Kidney (tissue), 14 donors: Measurements from ENCODE around the gene CHAC1. TPM values are rescaled to one million over a fixed set of nuclear protein-coding genes. Genes with fewer than 3 reads are reported as not detected.

Experiments used
- DNase-seq, 5 donors: peaks; one replicate each; pipeline ENCODE4 v3.0.0-alpha.2; 2013 to 2020
- FAIRE-seq: peaks from 2 replicates; lab custom pipeline; 2012; peaks lifted over from hg19 to GRCh38; lab: Jason Lieb, UNC
- H3K27ac ChIP-seq, 2 donors: one replicate each; pipeline ENCODE4 v1.7.0; 2013; ENCODE audit warnings: low read depth in 2 of 2, low read length in 2 of 2, inconsistent platforms in 1 of 2
- H3K27me3 ChIP-seq: one replicate; pipeline ENCODE4 v1.7.1; 2013; ENCODE audit warnings: low read length, inconsistent platforms; ENCODE audit not compliant: control insufficient read depth, insufficient read depth
- H3K36me3 ChIP-seq, 3 donors: one replicate each; pipeline versions ENCODE4 v1.7.0 to v1.7.1; 2013; ENCODE audit warnings: low read length in 3 of 3, control low read depth in 1 of 3, inconsistent platforms in 1 of 3; ENCODE audit not compliant: insufficient read depth in 3 of 3, control insufficient read depth in 2 of 3
- H3K4me1 ChIP-seq, 3 donors: one replicate each; pipeline versions ENCODE4 v1.7.0 to v1.7.1; 2013; ENCODE audit warnings: low read length in 3 of 3, inconsistent platforms in 1 of 3, low read depth in 1 of 3; ENCODE audit not compliant: control insufficient read depth in 2 of 3, insufficient read depth in 2 of 3
- H3K4me3 ChIP-seq, 3 donors: one replicate each; pipeline versions ENCODE4 v1.7.0 to v1.8.1; 2013; ENCODE audit warnings: low read length in 3 of 3, control low read depth in 1 of 3, inconsistent platforms in 1 of 3
- H3K9ac ChIP-seq, 3 donors: one replicate each; pipeline versions ENCODE4 v1.7.0 to v1.7.1; 2013; ENCODE audit warnings: low read length in 3 of 3, control low read depth in 1 of 3, inconsistent platforms in 1 of 3
- H3K9me3 ChIP-seq, 3 donors: one replicate each; pipeline versions ENCODE4 v1.7.0 to v1.7.1; 2013; ENCODE audit warnings: low read length in 3 of 3, control low read depth in 1 of 3, inconsistent platforms in 1 of 3; ENCODE audit not compliant: control insufficient read depth in 2 of 3, insufficient read depth in 1 of 3
- intact Hi-C: fragments of 100-400 bp; cut with DNase I; formaldehyde crosslinking; loops from one replicate; pipeline ENCODE4 v1.11.1; 2022
- polyA plus RNA-seq: library from polyadenylated mRNA; stranded (reverse); fragments of 350-450 nt; fragmentation: Illumina TruSeq; extraction: RNeasy Lipid Tissue Mini Kit (QIAGEN cat#74804); gene quantifications from one replicate; pipeline ENCODE4 v1.2.3, GENCODE V29; 2014; ENCODE audit warnings: low read depth, low replicate concordance; ENCODE audit not compliant: insufficient read depth
- total RNA-seq: library from RNA; stranded (reverse); fragmentation: NEBNext Ultra II Directional; extraction: Animal tissue kit (Norgen Biotek cat#: 25700); gene quantifications from one replicate; pipeline ENCODE4 v1.2.1, GENCODE V29; 2021
- TF ChIP-seq, protein P1 (sequence below): IDR thresholded peaks from 3 replicates; pipeline ENCODE4 v1.5.1; 2012; ENCODE audit warnings: mild to moderate bottlenecking, moderate library complexity, borderline replicate concordance; ENCODE audit not compliant: insufficient read depth; ENCODE audit errors: extremely low read depth
- donor health status: control.
- donor health status: control.
- donor health status: control.
- donor health status: control.
- donor health status: control.
- donor health status: DM: yes; HTN: yes; CAD: no.
- donor health status: Normal renal cell carcinoma (clear cell type).

Gene CHAC1
- total and polyA plus RNA-seq, 2 donors from 2014 or later, result 4.7 to 21.1 TPM

DNA sequence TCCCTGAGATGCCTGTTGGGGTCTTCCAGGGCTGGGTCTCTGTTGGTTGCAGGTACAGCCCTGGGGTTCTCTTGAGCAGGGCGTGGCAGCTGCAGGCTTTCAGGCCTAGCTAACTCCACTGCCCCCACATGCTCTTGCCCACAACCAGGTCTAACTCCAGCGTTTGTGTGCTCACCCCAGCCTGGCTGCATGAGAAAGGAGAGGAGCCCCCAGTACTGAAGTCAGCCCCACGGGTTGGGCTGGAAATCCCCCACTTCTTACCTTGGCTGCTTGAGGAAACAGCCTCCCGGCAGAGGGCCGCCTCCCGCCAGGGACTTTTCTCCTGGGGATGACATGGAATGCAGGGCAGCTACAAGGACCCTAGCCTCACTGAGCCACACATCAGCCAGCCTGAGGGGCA, 40.8 kb upstream of the CHAC1 start:
- Histone ChIP-seq H3K27me3 (no peaks in the 10 kb centered on the region), H3K27ac (no peak overlapping the region), H3K4me3 (no peak overlapping the region), H3K4me1 (peaks cover 0 to 19% (median 9%) of the 10 kb centered on the region in 3 donors), H3K9me3 (no peaks in the 10 kb centered on the region), H3K36me3 (no peaks in the 10 kb centered on the region), H3K9ac (no peak overlapping the region)
- TF ChIP-seq, protein P1, sequence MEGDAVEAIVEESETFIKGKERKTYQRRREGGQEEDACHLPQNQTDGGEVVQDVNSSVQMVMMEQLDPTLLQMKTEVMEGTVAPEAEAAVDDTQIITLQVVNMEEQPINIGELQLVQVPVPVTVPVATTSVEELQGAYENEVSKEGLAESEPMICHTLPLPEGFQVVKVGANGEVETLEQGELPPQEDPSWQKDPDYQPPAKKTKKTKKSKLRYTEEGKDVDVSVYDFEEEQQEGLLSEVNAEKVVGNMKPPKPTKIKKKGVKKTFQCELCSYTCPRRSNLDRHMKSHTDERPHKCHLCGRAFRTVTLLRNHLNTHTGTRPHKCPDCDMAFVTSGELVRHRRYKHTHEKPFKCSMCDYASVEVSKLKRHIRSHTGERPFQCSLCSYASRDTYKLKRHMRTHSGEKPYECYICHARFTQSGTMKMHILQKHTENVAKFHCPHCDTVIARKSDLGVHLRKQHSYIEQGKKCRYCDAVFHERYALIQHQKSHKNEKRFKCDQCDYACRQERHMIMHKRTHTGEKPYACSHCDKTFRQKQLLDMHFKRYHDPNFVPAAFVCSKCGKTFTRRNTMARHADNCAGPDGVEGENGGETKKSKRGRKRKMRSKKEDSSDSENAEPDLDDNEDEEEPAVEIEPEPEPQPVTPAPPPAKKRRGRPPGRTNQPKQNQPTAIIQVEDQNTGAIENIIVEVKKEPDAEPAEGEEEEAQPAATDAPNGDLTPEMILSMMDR, result no peak
- FAIRE-seq (no peak), DNase-seq (no peak)
- intact Hi-C loops, result no loop called here

DNA sequence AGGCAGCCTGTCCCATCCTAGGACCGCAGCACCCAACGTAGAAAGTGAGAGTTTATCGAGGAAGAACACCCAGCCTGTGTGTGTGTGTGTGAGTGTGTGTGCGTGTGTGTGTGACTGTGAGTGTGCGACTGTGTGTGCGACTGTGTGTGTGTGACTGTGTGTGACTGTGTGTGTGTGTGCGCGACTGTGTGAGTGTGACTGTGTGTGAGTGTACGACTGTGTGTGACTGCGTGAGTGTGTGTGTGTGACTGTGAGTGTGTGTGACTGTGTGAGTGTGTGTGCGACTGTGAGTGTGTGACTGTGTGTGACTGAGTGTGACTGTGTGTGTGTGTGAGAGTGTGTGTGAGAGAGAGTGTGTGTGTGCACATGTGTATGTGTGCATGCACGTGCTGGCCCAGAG, 39.3 kb upstream of the CHAC1 start:
- Histone ChIP-seq H3K36me3 (no peaks in the 10 kb centered on the region), H3K27ac (no peak overlapping the region), H3K4me3 (peak overlapping the region in 1 of 3 donors; percentile 13), H3K4me1 (peaks cover 0 to 15% (median 9%) of the 10 kb centered on the region in 3 donors), H3K9ac (no peak overlapping the region), H3K9me3 (no peaks in the 10 kb centered on the region), H3K27me3 (no peaks in the 10 kb centered on the region)
- DNase-seq, result no peak
- no peak for FAIRE-seq
- intact Hi-C loops, result no loop called here
- TF ChIP-seq, protein P1, result no peak

DNA sequence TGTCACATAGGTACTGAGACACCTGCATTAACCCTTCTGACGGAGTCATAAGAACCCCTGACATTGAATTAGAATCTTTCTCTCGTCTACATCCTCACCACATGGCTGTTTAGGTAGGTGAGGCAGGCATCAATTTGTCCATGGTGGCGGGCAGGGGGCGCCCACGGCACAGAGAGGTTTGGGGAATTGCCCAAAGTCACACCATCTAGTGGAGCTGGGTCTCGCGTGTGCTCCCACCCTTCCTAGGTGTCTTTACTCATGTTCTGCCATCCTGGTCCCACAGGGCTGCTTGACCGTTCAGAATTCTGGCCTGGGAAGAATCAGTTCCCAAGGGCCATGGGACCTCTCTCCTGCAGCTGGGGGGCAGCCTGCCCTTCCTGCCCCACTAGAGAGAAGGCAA, 38.8 kb upstream of the CHAC1 start:
- no peak for DNase-seq
- H3K9ac ChIP-seq, result no peak overlapping the region

More for the DNA sequence above, 38.8 kb upstream of the CHAC1 start:
- H3K27ac ChIP-seq, result peak overlapping the region; percentile 25 to 71
- peaks cover 0 to 14% (median 9%) of the 10 kb centered on the region in 3 donors for H3K4me1 ChIP-seq
- no peaks in the 10 kb centered on the region for H3K9me3 ChIP-seq
- H3K27me3 ChIP-seq, result no peaks in the 10 kb centered on the region
- intact Hi-C loops, result no loop called here
- TF ChIP-seq, protein P1, result no peak
- H3K36me3 ChIP-seq, result no peaks in the 10 kb centered on the region
- no peak overlapping the region for H3K4me3 ChIP-seq
- FAIRE-seq, result no peak
